ENCODE measurements around the gene SLC8A2.

SLC8A2 gene

GRCh38 chr19:47381121-47381520, 90.6 kb downstream of the SLC8A2 start:
- DNase-seq (ENCODE audit: low spot score) = no peak

DNA sequence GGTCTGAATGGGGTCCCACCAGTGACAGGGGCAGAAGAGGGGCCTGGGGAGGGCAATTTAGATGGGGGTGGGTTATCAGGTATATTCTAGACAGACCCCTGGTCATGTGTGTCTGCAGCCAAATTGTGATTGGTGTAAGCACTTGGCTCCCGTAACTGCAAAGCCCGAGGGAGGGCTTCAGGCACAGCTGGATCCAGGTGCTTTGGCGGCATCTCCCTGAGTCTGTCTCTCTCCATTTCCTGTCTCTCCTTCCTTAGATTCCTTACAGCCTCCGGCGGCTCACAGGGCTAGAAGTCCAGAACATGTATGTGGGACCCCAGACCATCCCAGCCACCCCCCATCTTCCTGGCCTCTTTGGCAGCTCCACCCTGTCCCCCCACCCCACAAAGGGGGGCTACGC, 91.1 kb downstream of the SLC8A2 start:
- no peak for DNase-seq (ENCODE audit: low spot score)

DNA sequence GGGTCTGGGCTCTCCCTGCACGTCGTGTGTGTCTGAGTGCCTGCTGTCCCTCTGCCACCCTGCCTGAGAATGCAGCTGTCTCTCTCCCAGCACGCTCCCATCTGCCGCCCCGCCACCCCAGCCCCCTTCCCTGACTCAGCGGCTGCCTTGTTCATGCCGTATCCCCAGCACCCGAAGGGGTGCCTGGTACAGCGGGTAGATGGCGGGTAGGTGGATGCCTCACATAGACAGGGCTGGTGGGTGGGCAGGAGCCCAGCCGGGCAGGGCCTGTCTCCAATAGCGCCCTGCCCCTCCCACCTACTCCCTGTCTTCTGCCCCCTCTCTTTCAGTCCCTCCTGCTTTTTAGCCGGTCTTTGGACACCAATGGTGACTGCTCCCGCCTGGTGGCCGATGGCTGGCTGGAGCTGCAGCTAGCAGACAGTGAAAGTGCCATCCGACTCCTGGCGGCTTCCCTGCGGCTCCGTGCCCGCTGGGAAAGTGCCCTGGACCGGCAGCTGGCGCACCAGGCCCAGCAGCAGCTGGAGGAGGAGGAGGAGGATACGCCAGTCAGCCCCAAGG, 92.2 kb downstream of the SLC8A2 start:
- DNase-seq (ENCODE audit: low spot score) = no peak

- no peak for DNase-seq (ENCODE audit: low spot score)
Measured at GRCh38 chr19:47378246-47378645, 93.4 kb downstream of the SLC8A2 start.
